H1 (cell line): Measurements from ENCODE around the gene DCTPP1. TPM values are rescaled to one million over a fixed set of nuclear protein-coding genes. Genes with fewer than 3 reads are reported as not detected.

ENCODE experiments used
- FOSL1 ChIP-seq: IDR thresholded peaks from 2 replicates; pipeline ENCODE4 v1.6.1; 2011; ENCODE audit warnings: mild to moderate bottlenecking, low read depth, low read length, moderate library complexity; ENCODE audit not compliant: insufficient read depth
- polyA plus RNA-seq, 7 experiments: library from polyadenylated mRNA; depleted of rRNA in 3 of 7; stranded (reverse) in 5 of 7; unstranded in 2 of 7; fragments of >200 nt in 5 of 7; fragments of 200-250 nt in 2 of 7; gene quantifications; 1 replicate in 5 of 7; 2 replicates in 1 of 7; 4 replicates in 1 of 7; pipeline versions ENCODE4 v1.2.1 to v1.2.3, GENCODE V29; 2011 to 2013; ENCODE audit warnings: missing spikeins in 2 of 7, mixed read lengths in 2 of 7
- total RNA-seq: library from RNA; stranded (reverse); fragmentation: NEBNext Ultra II Directional; extraction: Animal tissue kit (Norgen Biotek cat#: 25700); gene quantifications from 2 replicates; pipeline ENCODE4 v1.2.1, GENCODE V29; 2021
- TF ChIP-seq, protein P1 (sequence below): fragments of 300-600 bp; sonication (generic); IDR thresholded peaks from 2 replicates; pipeline ENCODE4 v1.7.1; 2012; ENCODE audit warnings: low read length, moderate library complexity, mild to moderate bottlenecking, inconsistent platforms; ENCODE audit not compliant: insufficient replicate concordance

DCTPP1 gene
- total and polyA plus RNA-seq, 2 of the 8 experiments (the other 6 are each of a cell fraction or from before 2014, with no cell fraction given): 94.5 to 103 TPM

GRCh38 chr16:30464078-30464477 lies 34.2 kb upstream of the DCTPP1 start (continued):
- no peak for TF ChIP-seq FOSL1
- TF ChIP-seq, protein P1, sequence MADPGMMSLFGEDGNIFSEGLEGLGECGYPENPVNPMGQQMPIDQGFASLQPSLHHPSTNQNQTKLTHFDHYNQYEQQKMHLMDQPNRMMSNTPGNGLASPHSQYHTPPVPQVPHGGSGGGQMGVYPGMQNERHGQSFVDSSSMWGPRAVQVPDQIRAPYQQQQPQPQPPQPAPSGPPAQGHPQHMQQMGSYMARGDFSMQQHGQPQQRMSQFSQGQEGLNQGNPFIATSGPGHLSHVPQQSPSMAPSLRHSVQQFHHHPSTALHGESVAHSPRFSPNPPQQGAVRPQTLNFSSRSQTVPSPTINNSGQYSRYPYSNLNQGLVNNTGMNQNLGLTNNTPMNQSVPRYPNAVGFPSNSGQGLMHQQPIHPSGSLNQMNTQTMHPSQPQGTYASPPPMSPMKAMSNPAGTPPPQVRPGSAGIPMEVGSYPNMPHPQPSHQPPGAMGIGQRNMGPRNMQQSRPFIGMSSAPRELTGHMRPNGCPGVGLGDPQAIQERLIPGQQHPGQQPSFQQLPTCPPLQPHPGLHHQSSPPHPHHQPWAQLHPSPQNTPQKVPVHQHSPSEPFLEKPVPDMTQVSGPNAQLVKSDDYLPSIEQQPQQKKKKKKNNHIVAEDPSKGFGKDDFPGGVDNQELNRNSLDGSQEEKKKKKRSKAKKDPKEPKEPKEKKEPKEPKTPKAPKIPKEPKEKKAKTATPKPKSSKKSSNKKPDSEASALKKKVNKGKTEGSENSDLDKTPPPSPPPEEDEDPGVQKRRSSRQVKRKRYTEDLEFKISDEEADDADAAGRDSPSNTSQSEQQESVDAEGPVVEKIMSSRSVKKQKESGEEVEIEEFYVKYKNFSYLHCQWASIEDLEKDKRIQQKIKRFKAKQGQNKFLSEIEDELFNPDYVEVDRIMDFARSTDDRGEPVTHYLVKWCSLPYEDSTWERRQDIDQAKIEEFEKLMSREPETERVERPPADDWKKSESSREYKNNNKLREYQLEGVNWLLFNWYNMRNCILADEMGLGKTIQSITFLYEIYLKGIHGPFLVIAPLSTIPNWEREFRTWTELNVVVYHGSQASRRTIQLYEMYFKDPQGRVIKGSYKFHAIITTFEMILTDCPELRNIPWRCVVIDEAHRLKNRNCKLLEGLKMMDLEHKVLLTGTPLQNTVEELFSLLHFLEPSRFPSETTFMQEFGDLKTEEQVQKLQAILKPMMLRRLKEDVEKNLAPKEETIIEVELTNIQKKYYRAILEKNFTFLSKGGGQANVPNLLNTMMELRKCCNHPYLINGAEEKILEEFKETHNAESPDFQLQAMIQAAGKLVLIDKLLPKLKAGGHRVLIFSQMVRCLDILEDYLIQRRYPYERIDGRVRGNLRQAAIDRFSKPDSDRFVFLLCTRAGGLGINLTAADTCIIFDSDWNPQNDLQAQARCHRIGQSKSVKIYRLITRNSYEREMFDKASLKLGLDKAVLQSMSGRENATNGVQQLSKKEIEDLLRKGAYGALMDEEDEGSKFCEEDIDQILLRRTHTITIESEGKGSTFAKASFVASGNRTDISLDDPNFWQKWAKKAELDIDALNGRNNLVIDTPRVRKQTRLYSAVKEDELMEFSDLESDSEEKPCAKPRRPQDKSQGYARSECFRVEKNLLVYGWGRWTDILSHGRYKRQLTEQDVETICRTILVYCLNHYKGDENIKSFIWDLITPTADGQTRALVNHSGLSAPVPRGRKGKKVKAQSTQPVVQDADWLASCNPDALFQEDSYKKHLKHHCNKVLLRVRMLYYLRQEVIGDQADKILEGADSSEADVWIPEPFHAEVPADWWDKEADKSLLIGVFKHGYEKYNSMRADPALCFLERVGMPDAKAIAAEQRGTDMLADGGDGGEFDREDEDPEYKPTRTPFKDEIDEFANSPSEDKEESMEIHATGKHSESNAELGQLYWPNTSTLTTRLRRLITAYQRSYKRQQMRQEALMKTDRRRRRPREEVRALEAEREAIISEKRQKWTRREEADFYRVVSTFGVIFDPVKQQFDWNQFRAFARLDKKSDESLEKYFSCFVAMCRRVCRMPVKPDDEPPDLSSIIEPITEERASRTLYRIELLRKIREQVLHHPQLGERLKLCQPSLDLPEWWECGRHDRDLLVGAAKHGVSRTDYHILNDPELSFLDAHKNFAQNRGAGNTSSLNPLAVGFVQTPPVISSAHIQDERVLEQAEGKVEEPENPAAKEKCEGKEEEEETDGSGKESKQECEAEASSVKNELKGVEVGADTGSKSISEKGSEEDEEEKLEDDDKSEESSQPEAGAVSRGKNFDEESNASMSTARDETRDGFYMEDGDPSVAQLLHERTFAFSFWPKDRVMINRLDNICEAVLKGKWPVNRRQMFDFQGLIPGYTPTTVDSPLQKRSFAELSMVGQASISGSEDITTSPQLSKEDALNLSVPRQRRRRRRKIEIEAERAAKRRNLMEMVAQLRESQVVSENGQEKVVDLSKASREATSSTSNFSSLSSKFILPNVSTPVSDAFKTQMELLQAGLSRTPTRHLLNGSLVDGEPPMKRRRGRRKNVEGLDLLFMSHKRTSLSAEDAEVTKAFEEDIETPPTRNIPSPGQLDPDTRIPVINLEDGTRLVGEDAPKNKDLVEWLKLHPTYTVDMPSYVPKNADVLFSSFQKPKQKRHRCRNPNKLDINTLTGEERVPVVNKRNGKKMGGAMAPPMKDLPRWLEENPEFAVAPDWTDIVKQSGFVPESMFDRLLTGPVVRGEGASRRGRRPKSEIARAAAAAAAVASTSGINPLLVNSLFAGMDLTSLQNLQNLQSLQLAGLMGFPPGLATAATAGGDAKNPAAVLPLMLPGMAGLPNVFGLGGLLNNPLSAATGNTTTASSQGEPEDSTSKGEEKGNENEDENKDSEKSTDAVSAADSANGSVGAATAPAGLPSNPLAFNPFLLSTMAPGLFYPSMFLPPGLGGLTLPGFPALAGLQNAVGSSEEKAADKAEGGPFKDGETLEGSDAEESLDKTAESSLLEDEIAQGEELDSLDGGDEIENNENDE: no peak
